ENCODE data around the gene RFXAP. TPM values are rescaled to one million over a fixed set of nuclear protein-coding genes. Genes with fewer than 3 reads are reported as not detected.
"Not testable (repeated sequence)": the region's sequence is repeated elsewhere in the genome, so short reads cannot be mapped to it uniquely, and the experiment has no call there.

RFXAP gene
- total RNA-seq, 1 donor from 2014 or later: 4.2 TPM

GRCh38 chr13:36776175-36776574 lies 42.8 kb upstream of the RFXAP start:
- TF ChIP-seq CTCF (IDR thresholded peaks at IDR 0.05; ENCODE audit: borderline replicate concordance): no peak
- intact Hi-C loops (cut with micrococcal nuclease): no loop called here
- DNase-seq: no peak
- Histone ChIP-seq H3K27me3 (ENCODE audit: low read depth) (peaks cover 49% of the 10 kb centered on the region), H3K27ac (replicated peaks) (no peak overlapping the region), H3K36me3 (no peaks in the 10 kb centered on the region), H3K4me1 (no peaks in the 10 kb centered on the region), H3K4me3 (no peak overlapping the region), H3K9me3 (replicated peaks) (no peaks in the 10 kb centered on the region)

GRCh38 chr13:36778083-36778671 lies 40.8 kb upstream of the RFXAP start:
- Histone ChIP-seq H3K4me1 (no peaks in the 10 kb centered on the region), H3K9me3 (replicated peaks) (no peaks in the 10 kb centered on the region), H3K27me3 (ENCODE audit: low read depth) (peaks cover 49% of the 10 kb centered on the region), H3K36me3 (no peaks in the 10 kb centered on the region), H3K4me3 (no peak overlapping the region), H3K27ac (replicated peaks) (no peak overlapping the region)
- TF ChIP-seq CTCF (IDR thresholded peaks at IDR 0.05; ENCODE audit: borderline replicate concordance): no peak
- no peak for DNase-seq
- intact Hi-C loops (cut with micrococcal nuclease): no loop called here

GRCh38 chr13:36783890-36784289 lies 35.1 kb upstream of the RFXAP start:
- no peak for DNase-seq
- Histone ChIP-seq H3K27ac (replicated peaks) (no peak overlapping the region), H3K4me1 (no peaks in the 10 kb centered on the region), H3K36me3 (no peaks in the 10 kb centered on the region), H3K27me3 (ENCODE audit: low read depth) (peaks cover 13% of the 10 kb centered on the region), H3K4me3 (no peak overlapping the region), H3K9me3 (replicated peaks) (no peaks in the 10 kb centered on the region)
- no peak for TF ChIP-seq CTCF (IDR thresholded peaks at IDR 0.05; ENCODE audit: borderline replicate concordance)
- intact Hi-C loops (cut with micrococcal nuclease): no loop called here

GRCh38 chr13:36786175-36786574 lies 32.8 kb upstream of the RFXAP start:
- H3K27ac ChIP-seq (replicated peaks); H3K9me3 ChIP-seq (replicated peaks); H3K4me1 ChIP-seq; H3K27me3 ChIP-seq (ENCODE audit: low read depth); H3K4me3 ChIP-seq; intact Hi-C loops (cut with micrococcal nuclease); DNase-seq; H3K36me3 ChIP-seq: not testable (repeated sequence)

GRCh38 chr13:36787181-36787580 lies 31.8 kb upstream of the RFXAP start:
- Histone ChIP-seq H3K4me1 (no peaks in the 10 kb centered on the region), H3K27me3 (ENCODE audit: low read depth) (peaks cover 7% of the 10 kb centered on the region), H3K27ac (replicated peaks) (no peak overlapping the region), H3K36me3 (no peaks in the 10 kb centered on the region), H3K4me3 (no peak overlapping the region), H3K9me3 (replicated peaks) (no peaks in the 10 kb centered on the region)
- intact Hi-C loops (cut with micrococcal nuclease): no loop called here
- TF ChIP-seq CTCF (IDR thresholded peaks at IDR 0.05; ENCODE audit: borderline replicate concordance): no peak
- no peak for DNase-seq

- TF ChIP-seq CTCF (IDR thresholded peaks at IDR 0.05; ENCODE audit: borderline replicate concordance): no peak
- Histone ChIP-seq H3K36me3 (no peaks in the 10 kb centered on the region), H3K4me1 (no peaks in the 10 kb centered on the region), H3K9me3 (replicated peaks) (no peaks in the 10 kb centered on the region), H3K27ac (replicated peaks) (no peak overlapping the region), H3K27me3 (ENCODE audit: low read depth) (peaks cover 7% of the 10 kb centered on the region), H3K4me3 (no peak overlapping the region)
- no peak for DNase-seq
- intact Hi-C loops (cut with micrococcal nuclease): no loop called here
Measured at GRCh38 chr13:36788276-36788675, 30.7 kb upstream of the RFXAP start.
